GM23338 (cell line): ENCODE results near the gene PPP4R2. TPM values are rescaled to one million over a fixed set of nuclear protein-coding genes. Genes with fewer than 3 reads are reported as not detected.
A peak's percentile ranks its signal among the peaks of the same experiment; 100 is the strongest.

Source experiments
- ATAC-seq: fragments of 200-7000 bp; cut with Tn5 transposase; 3 replicates; pipeline ENCODE4 v1.9.1; 2020
- DNase-seq: peaks from one replicate; pipeline ENCODE4 v3.0.0-alpha.2; 2015; ENCODE audit warnings: low spot score
- H2AFZ ChIP-seq: fragments of 200-600 bp; sonication (generic); 2 replicates; pipeline ENCODE4 v1.8.0; 2016; ENCODE audit warnings: antibody characterized with exemption, mild to moderate bottlenecking, moderate library complexity
- H3F3A ChIP-seq: fragments of 200-600 bp; sonication (generic); replicated peaks from 2 replicates; pipeline ENCODE4 v1.8.0; 2017; ENCODE audit warnings: antibody characterized with exemption, mixed run types, low read depth
- H3K27ac ChIP-seq: fragments of 200-600 bp; sonication (generic); 2 replicates; pipeline ENCODE4 v1.6.1; 2016; ENCODE audit warnings: low read depth
- H3K27me3 ChIP-seq: fragments of 200-600 bp; sonication (generic); 2 replicates; pipeline ENCODE4 v1.8.0; 2016; ENCODE audit warnings: mild to moderate bottlenecking, mixed run types, moderate library complexity; ENCODE audit not compliant: insufficient read depth
- H3K36me3 ChIP-seq: fragments of 200-600 bp; sonication (generic); 2 replicates; pipeline ENCODE4 v1.8.0; 2016; ENCODE audit warnings: mild to moderate bottlenecking; ENCODE audit not compliant: insufficient read depth
- H3K4me1 ChIP-seq: fragments of 200-600 bp; sonication (generic); 2 replicates; pipeline ENCODE4 v1.8.0; 2016; ENCODE audit warnings: mild to moderate bottlenecking, moderate library complexity; ENCODE audit not compliant: insufficient read depth
- H3K4me2 ChIP-seq: fragments of 200-600 bp; sonication (generic); 2 replicates; pipeline ENCODE4 v1.7.1; 2017; ENCODE audit warnings: mixed run types
- H3K4me3 ChIP-seq: fragments of 200-600 bp; sonication (generic); 2 replicates; pipeline ENCODE4 v1.6.1; 2016; ENCODE audit warnings: mixed run types
- H3K79me2 ChIP-seq: fragments of 200-600 bp; sonication (generic); replicated peaks from 2 replicates; pipeline ENCODE4 v1.8.0; 2017; ENCODE audit warnings: mild to moderate bottlenecking; ENCODE audit not compliant: insufficient read depth
- H3K9me2 ChIP-seq: fragments of 200-600 bp; sonication (generic); 2 replicates; pipeline ENCODE4 v1.8.0; 2017; ENCODE audit not compliant: insufficient read depth
- H4K20me1 ChIP-seq: fragments of 200-600 bp; sonication (generic); replicated peaks from 2 replicates; pipeline ENCODE4 v1.8.0; 2017; ENCODE audit warnings: mild to moderate bottlenecking; ENCODE audit not compliant: insufficient read depth
- H3K27ac Mint-ChIP-seq: 2 replicates; pipeline ENCODE4 v1.8.0; 2020; ENCODE audit warnings: inconsistent platforms, mild to moderate bottlenecking, moderate library complexity, mixed read lengths
- H3K27me3 Mint-ChIP-seq: 3 replicates; pipeline ENCODE4 v1.8.0; 2022; ENCODE audit warnings: low read depth, mild to moderate bottlenecking, moderate library complexity, mixed read lengths, inconsistent platforms; ENCODE audit not compliant: insufficient read depth, poor library complexity
- H3K36me3 Mint-ChIP-seq: 3 replicates; pipeline ENCODE4 v1.8.0; 2021; ENCODE audit warnings: low read depth, mild to moderate bottlenecking, inconsistent platforms, moderate library complexity, mixed read lengths
- H3K4me1 Mint-ChIP-seq: 3 replicates; pipeline ENCODE4 v1.8.0; 2020; ENCODE audit warnings: mild to moderate bottlenecking, inconsistent platforms, mixed read lengths
- H3K4me3 Mint-ChIP-seq: 3 replicates; pipeline ENCODE4 v1.8.0; 2021; ENCODE audit warnings: moderate library complexity, mild to moderate bottlenecking, inconsistent platforms, mixed read lengths
- H3K9me3 Mint-ChIP-seq: 3 replicates; pipeline ENCODE4 v1.8.0; 2020; ENCODE audit warnings: moderate library complexity, mild to moderate bottlenecking, inconsistent platforms, mixed read lengths
- CREB1 ChIP-seq: fragments of 250-450 bp; sonication (Bioruptor Pico); IDR thresholded peaks from 2 replicates; pipeline ENCODE4 v1.5.0; 2020; ENCODE audit warnings: low read depth, mild to moderate bottlenecking, moderate library complexity
- CTCF ChIP-seq, 2 experiments: fragments of 200-600 bp in 1 of 2; sonication (generic) in 1 of 2; conservative IDR thresholded peaks; 2 replicates each; pipeline versions ENCODE4 v1.5.1 to v1.6.1; 2016 to 2017; ENCODE audit warnings: antibody characterized with exemption in 2 of 2, low read depth in 2 of 2, mild to moderate bottlenecking in 2 of 2, moderate library complexity in 1 of 2
- EZH2 ChIP-seq: fragments of 200-600 bp; sonication (generic); IDR thresholded peaks from one replicate; pipeline ENCODE4 v1.8.0; 2017; ENCODE audit warnings: antibody characterized with exemption, mild to moderate bottlenecking, low read depth; ENCODE audit not compliant: unreplicated experiment
- EZH2phosphoT487 ChIP-seq: fragments of 200-600 bp; sonication (generic); IDR thresholded peaks from one replicate; pipeline ENCODE4 v1.8.1; 2018; ENCODE audit warnings: antibody characterized with exemption; ENCODE audit not compliant: unreplicated experiment
- JUNB ChIP-seq: IDR thresholded peaks from one replicate; pipeline ENCODE4 v1.6.1; 2016; ENCODE audit warnings: antibody characterized with exemption; ENCODE audit not compliant: unreplicated experiment
- NANOG ChIP-seq: IDR thresholded peaks from 2 replicates; pipeline ENCODE4 v1.6.1; 2016; ENCODE audit warnings: antibody characterized with exemption, borderline replicate concordance
- POLR2AphosphoS5 ChIP-seq: IDR thresholded peaks from 2 replicates; pipeline ENCODE4 v1.6.1; 2016; ENCODE audit warnings: antibody characterized with exemption, low read depth
- STAT1 ChIP-seq: IDR thresholded peaks from one replicate; pipeline ENCODE4 v1.6.1; 2016; ENCODE audit warnings: antibody characterized with exemption; ENCODE audit not compliant: unreplicated experiment
- ZNF114 ChIP-seq: fragments of 250-450 bp; sonication (Bioruptor Pico); IDR thresholded peaks from 2 replicates; pipeline ENCODE4 v1.5.0; 2020; ENCODE audit warnings: mild to moderate bottlenecking, moderate library complexity
- ZNF331 ChIP-seq: fragments of 250-450 bp; sonication (Bioruptor Pico); IDR thresholded peaks from 2 replicates; pipeline ENCODE4 v1.5.0; 2020; ENCODE audit warnings: low read depth, mild to moderate bottlenecking, moderate library complexity
- ZNF462 ChIP-seq: fragments of 250-450 bp; sonication (Bioruptor Pico); IDR thresholded peaks from 2 replicates; pipeline ENCODE4 v1.5.0; 2020; ENCODE audit warnings: mild to moderate bottlenecking, moderate library complexity
- polyA plus RNA-seq: library from polyadenylated mRNA; unstranded; fragments of >200 nt; fragmentation: Nextera tagmentation; extraction: Ambion mirVana; gene quantifications from 2 replicates; pipeline ENCODE4 v1.2.1, GENCODE V29; 2016
- total RNA-seq: library from RNA; depleted of rRNA; stranded (reverse); fragments of >200 nt; shearing (Covaris generic); gene quantifications from 2 replicates; pipeline ENCODE4 v1.2.3, GENCODE V29; 2014
- TF ChIP-seq, protein P1 (sequence below): IDR thresholded peaks from 2 replicates; pipeline ENCODE4 v1.6.1; 2016; ENCODE audit warnings: antibody characterized with exemption
- TF ChIP-seq, protein P2 (sequence below): IDR thresholded peaks from one replicate; pipeline ENCODE4 v1.6.1; 2018; ENCODE audit warnings: antibody characterized with exemption; ENCODE audit not compliant: unreplicated experiment

Gene PPP4R2
- total and polyA plus RNA-seq, 2 experiments from 2014 or later = 62.7 to 117 TPM

DNA sequence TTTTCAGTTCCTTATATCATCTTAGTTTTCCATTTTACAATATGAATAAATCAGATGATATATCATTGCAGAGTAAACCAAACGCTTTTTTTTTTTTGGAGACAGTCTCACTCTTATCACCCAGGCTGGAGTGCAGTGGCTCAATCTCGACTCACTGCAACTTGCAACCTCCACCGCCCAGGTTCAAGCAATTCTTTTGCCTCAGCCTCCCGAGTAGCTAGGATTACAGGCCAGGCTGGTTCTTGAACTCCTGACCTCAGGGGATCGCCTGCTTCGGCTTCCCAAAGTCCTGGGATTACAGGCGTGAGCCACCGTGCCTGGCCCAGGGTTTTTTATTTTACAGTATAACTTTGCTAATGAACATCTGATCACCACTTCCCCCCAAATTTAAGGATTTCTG lies 59.0 kb downstream of the PPP4R2 start:
- no peaks in the 10 kb centered on the region; the same call in 1 of the 2 replicates for H3K4me1 ChIP-seq
- peaks cover 45% of the 10 kb centered on the region for H4K20me1 ChIP-seq
- H3K27ac ChIP-seq = no peak overlapping the region; the same call in 1 of the 2 replicates
- Mint-ChIP-seq H3K9me3 (no peaks in the 10 kb centered on the region), H3K4me1 (peaks cover 12% of the 10 kb centered on the region; the same call in 2 of the 3 replicates), H3K36me3 (peaks cover 24% of the 10 kb centered on the region; the same call in 2 of the 3 replicates), H3K27ac (no peak overlapping the region), H3K27me3 (no peaks in the 10 kb centered on the region), H3K4me3 (no peak overlapping the region)
- TF ChIP-seq ZNF114 (CRISPR knock-in tag) (no peak), NANOG (no peak), EZH2phosphoT487 (no peak), JUNB (no peak), EZH2 (no peak), ZNF331 (CRISPR knock-in tag) (no peak), STAT1 (no peak), CTCF (conservative IDR thresholded peaks at IDR 0.05; ENCODE audit: low read depth in 2 of 2) (no peak), ZNF462 (no peak), POLR2AphosphoS5 (no peak), CREB1 (CRISPR knock-in tag) (no peak)
- TF ChIP-seq, protein P1, sequence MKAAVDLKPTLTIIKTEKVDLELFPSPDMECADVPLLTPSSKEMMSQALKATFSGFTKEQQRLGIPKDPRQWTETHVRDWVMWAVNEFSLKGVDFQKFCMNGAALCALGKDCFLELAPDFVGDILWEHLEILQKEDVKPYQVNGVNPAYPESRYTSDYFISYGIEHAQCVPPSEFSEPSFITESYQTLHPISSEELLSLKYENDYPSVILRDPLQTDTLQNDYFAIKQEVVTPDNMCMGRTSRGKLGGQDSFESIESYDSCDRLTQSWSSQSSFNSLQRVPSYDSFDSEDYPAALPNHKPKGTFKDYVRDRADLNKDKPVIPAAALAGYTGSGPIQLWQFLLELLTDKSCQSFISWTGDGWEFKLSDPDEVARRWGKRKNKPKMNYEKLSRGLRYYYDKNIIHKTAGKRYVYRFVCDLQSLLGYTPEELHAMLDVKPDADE = no peak
- TF ChIP-seq, protein P2, sequence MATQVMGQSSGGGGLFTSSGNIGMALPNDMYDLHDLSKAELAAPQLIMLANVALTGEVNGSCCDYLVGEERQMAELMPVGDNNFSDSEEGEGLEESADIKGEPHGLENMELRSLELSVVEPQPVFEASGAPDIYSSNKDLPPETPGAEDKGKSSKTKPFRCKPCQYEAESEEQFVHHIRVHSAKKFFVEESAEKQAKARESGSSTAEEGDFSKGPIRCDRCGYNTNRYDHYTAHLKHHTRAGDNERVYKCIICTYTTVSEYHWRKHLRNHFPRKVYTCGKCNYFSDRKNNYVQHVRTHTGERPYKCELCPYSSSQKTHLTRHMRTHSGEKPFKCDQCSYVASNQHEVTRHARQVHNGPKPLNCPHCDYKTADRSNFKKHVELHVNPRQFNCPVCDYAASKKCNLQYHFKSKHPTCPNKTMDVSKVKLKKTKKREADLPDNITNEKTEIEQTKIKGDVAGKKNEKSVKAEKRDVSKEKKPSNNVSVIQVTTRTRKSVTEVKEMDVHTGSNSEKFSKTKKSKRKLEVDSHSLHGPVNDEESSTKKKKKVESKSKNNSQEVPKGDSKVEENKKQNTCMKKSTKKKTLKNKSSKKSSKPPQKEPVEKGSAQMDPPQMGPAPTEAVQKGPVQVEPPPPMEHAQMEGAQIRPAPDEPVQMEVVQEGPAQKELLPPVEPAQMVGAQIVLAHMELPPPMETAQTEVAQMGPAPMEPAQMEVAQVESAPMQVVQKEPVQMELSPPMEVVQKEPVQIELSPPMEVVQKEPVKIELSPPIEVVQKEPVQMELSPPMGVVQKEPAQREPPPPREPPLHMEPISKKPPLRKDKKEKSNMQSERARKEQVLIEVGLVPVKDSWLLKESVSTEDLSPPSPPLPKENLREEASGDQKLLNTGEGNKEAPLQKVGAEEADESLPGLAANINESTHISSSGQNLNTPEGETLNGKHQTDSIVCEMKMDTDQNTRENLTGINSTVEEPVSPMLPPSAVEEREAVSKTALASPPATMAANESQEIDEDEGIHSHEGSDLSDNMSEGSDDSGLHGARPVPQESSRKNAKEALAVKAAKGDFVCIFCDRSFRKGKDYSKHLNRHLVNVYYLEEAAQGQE = no peak
- ATAC-seq (0 out of 3 replicates have a peak, but pooled peaks have one; percentile 26), DNase-seq (no peak)
- H3K4me2 ChIP-seq = no peak overlapping the region
- H3K36me3 ChIP-seq = no peaks in the 10 kb centered on the region
- H2AFZ ChIP-seq = no peak overlapping the region
- H3K9me2 ChIP-seq = no peaks in the 10 kb centered on the region
- H3K27me3 ChIP-seq = no peaks in the 10 kb centered on the region
- no peaks in the 10 kb centered on the region for H3F3A ChIP-seq
- no peak overlapping the region for H3K4me3 ChIP-seq
- no peaks in the 10 kb centered on the region; the same call in none of the 2 replicates for H3K79me2 ChIP-seq
